Medulla oblongata (tissue), 1 donor: Measurements from ENCODE around the gene OBI1.
A peak's percentile ranks its signal among the peaks of the same experiment; 100 is the strongest.
"Not testable (repeated sequence)": the region's sequence is repeated elsewhere in the genome, so short reads cannot be mapped to it uniquely, and the experiment has no call there.

Experiments used
- DNase-seq: peaks from one replicate; pipeline ENCODE4 v3.0.0-alpha.2; 2015; ENCODE audit errors: extremely low spot score

OBI1 gene

GRCh38 chr13:78647109-78647678 lies 11.8 kb downstream of the OBI1 start:
- not testable (repeated sequence) for DNase-seq

DNA sequence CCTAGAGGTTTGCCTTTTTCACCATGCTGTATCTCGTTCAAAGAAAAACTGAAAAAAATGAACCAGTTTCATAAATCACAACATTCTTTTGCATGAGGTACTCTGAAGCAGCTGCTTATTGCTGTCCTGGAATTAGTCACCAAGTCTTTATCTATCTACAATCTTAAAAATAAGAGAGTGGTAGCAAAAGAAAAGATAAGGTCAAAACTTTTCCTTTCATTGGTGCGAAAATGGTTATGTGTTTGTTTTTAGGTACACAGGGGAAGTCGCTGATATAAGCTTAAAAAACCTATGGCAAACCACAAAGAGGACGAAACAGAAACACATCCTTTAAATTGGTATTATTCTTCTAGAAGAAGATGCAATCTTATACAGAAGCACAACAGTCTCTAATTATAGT lies 20.7 kb downstream of the OBI1 start:
- no peak for DNase-seq

DNA sequence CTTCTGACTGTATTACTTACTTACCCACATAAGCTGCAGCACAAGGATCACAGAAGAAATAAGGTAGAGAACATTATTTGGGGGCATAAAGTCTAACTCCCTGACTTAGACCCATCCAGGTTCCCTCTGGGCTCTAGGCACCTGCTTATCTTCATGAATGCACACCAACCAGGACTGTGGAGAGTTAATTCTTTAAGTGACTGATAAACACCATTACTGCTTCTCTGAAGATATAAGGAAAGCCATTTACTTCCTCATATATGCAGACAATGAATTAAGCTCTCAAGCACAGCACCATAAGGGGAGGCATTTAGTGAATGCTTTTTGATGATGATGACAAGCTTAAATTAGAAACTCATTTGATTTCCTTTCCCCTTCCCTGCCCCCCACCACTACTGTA lies 22.5 kb downstream of the OBI1 start:
- no peak for DNase-seq

DNA sequence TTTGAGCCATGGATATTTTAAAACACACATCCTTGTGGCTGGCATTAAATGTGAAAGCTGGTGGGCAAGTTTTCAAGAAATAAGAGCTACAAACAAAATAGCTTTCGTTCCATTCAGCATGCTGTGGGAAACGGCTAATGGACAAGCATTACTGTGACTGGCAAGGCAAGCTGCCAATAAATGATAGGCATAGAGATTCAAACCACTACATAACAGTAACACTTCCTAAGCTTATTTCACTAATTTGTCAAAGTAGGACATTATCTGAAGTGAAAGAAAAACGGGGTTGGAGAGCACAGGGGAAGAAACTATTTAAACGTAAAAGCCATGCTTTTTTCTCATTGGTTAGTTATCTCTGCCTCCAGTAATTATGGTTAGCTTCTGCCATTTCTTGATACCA lies 26.0 kb downstream of the OBI1 start:
- no peak for DNase-seq

- DNase-seq: no peak
Measured at GRCh38 chr13:78631077-78631476, 27.9 kb downstream of the OBI1 start.

DNA sequence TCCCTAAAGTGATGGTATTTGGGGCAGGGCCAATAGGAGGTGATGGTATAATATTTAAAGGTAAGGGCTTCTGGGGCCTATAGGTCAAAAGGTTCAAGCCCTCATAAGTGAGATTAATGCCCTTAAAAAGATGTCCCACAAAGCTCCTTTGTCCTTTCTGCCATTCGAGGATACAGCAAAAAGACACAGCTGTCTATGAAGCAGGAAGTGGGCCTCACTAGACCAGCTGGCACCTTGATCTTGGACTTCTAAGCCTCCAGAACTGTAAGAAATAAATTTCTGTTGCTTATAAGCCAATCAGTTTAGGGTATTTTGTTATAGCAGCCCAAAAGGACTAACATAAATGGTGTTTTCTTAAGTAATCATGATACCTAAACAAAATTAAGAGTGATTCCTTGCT lies 28.4 kb downstream of the OBI1 start:
- DNase-seq: no peak

DNA sequence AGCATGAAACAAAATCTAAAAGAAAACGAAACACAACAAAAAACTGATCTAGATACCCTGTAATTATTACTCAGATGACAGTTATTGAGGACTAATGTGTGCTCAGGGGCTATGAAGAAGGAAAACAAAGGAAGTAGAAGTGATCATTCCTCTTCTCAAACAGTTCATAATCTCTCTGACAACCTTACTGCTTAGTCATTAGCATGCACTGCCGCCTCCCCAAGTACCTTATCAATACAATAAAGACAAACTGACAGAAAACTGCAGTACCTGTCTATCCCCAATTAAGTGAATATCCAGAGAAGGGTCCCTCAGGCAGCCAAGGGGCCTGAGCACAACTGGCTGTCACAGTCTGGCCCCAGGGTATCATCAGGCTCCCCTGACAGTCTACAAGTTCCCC lies 33.6 kb downstream of the OBI1 start:
- no peak for DNase-seq

GRCh38 chr13:78623132-78623531 lies 35.8 kb downstream of the OBI1 start:
- no peak for DNase-seq

DNA sequence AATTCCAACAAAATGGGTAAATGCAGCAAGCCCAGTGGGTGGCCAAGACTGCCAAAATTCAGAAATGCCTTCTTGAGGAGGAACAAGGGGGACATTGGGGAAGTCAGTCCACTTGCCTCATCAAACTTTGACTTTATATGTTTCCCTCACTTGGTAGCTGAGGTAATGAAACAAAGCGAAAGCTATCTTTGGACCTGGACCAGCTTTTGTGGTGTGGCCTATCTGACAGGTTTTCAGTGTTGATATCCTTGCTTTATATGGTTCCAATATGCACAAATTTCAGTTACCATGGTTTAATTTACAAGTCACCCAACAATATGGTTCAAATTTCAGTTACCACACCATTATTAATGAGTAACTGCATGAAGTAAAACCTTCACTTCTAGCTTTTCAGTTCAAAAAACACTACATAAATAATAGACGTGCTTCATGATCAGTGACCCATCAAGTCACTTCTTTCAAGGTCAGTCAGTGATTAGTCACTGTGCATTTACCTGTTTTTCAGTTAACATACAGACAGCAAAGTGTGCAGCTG lies 38.0 kb downstream of the OBI1 start:
- no peak for DNase-seq

DNA sequence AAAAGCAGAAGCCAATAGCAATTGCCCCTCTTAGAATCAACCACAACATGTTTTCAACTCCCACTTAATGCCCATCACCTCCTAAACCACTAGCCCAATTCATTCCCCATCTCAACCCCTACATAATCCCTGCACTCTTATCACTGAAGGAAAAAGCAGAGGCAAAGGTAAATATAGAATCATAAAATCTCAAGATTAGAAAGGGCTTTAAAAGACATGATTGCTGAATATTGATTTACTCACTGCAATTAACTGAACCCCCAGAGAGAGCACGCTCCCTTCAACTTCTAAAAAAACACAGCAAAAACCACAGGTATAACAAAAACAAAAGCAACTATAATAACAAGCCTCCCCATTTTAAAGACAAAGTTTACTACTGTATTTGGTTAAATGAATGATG lies 40.5 kb downstream of the OBI1 start:
- no peak for DNase-seq

DNA sequence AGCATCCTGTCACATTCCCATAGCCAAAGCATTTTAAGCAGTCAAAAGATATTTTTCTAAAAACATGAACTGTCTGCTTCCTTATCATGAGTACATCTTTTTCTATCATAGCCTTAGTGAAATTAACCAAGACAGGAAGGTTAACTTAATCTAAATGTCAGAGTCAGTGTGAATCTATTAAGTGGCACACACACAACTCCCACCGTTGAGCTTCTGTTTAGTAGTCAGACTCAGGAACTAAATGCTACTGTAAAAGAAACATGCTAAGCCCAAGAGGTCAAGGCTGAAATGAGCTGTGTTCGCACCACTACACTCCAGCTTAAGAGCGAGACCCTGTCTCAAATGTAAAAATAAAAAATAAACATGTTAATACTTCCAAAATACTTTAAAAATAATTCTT lies 47.9 kb downstream of the OBI1 start:
- DNase-seq: no peak

DNA sequence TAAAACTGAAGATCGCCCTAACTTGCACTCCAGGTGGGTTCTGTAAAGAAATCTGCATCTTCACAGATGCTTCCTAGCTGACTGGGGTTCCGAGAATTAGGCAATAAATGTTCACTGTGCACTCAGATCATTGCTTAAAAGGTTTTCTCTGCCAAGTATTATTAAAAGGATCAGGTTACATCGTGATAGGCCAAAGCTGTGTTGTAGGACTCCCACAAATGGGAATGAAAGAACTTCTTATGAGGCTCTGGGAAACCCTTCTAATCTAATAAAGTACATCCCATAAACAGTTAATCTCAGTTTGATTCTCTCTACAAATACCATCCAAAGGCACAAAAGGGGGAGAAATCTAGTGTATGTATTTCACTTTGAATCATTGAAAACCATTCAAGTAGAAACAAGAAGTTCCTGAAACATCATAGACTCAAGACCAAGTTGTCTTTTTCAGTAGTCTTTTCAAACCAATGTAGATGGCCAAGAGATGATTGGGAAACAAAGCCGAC lies 48.5 kb downstream of the OBI1 start:
- DNase-seq: no peak

GRCh38 chr13:78609464-78610205 lies 49.3 kb downstream of the OBI1 start:
- no peak for DNase-seq

DNA sequence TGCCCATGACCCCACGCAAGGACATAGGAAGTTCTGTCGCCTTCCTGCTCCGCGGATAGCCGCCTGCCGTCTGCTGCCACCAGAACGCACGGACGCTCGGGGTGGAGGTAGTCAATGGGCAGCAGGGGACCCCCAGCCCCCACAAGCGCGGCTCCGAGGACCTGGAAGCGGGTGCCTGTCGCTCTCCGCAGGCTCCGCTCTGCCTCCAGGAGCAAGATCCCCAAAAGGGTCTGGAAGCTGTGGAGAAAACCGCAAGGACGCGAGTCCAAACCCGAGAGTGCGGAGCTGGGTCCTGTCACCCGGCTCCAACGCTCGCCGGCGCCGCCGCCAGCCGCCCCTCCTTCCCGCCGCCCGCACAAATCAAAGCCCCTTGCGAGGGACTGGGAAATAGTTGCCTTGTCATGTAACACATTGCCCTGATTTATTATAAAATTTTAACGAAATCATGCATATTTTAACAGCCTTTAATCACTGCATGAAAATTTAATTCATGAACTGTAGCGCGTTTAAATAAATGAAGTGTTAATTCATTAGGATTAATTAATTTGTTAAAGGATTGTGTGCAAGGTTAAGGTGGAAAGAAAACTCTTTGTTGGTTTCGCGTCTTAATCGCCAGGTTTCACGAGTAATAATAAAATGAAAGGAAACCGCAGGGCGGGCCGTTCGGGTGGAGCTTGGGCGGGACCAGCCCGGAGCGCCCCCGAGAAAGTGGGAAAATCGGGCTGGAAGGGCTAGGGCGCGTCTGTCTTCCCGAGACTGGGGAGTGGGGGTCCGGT lies 50.1 kb downstream of the OBI1 start:
- no peak for DNase-seq

DNA sequence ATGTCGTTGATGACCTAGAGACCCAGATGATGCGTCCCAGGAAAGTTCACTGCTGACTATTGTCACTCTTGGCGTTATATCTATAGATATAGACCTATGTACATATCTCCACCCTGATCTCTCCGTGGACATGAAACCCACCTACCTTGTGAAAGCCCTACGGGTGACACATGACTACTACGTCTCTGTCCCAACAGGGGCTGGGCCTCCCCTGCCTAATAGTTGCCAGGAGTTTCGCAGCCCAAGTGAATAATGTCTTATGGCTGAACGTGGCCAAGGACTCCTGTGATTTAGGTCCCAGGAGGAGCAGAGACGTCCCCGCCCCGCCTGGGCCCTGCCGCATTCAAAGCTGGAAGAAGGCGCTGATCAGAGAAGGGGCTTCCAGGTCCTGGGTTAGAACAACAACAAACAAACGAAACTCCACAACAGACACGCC lies 50.7 kb downstream of the OBI1 start:
- no peak for DNase-seq

GRCh38 chr13:78607409-78608251 lies 51.3 kb downstream of the OBI1 start:
- DNase-seq: no peak

GRCh38 chr13:78606471-78607408 lies 52.2 kb downstream of the OBI1 start:
- no peak for DNase-seq

DNA sequence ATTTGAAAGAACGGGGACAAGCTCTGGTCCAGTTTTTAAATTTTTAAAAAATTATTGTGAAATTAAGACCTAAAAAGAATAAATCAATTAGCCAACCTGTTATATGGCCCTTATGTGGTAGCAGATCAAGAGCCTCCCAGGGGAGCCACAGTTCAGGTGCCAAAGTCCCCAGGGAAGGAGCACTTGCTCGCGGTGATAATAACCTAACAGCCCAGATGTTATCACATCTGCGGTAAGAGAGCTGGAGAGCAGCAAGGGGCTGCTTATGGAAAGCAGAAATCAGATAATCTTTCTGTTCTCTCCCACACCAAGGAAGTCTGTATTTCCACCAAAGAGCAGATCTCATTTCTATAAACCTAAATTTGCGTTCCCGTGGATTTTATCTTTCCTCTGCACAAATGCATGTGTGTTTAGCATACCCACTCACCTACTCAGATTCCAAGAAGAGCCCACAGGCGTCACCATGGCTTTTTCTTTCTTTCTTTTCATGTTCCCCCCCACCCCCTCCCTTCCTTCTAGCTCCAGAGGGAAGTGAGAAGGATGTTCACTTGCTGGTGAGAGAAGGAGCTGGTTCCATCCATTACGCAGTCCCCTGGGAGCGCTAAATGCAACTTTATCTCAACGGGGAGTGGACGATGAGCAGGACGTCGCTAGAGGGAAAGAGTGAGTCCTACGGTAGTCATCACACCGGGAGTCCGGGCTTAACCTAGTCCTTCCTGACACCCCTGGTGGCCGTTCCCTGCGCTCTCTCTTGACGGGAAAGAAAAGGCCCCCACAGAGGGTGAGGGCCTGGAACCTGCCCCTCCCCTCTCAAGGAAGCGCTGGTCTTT lies 54.0 kb downstream of the OBI1 start:
- no peak for DNase-seq

DNA sequence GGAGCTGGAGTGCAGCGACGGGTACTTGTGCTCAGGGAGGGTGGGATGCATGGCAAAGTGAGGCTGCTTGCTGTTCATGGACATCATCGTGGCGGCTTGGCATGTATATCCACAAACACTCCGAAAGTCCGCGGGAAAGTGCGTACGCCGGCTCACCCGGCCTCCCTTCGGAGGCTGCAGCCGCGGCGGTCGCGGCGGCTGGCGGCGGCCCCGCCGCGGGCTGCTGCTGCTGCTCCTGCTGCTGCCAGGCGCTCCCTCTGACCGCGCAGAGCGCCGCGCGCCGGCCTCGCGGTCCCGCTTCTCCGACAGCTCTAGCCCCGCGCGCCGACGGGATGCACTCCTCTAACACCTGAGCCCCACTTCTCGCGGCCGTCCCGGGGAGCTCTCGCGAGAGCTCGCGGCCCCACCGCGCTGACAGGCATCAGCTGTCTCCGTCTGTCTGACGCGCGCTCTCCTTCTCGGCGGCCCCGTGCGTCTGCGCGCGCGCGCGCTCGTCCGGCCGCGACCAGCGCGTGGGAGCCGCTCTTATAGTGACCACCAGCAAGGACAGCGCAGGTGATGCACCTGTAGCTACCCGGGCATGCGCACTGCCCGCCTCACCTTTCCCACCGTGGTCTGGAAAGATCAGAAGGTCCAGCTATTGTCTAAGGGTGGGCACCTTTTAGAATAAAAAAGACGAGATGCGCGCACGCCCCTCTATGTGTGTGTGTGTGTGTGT lies 55.6 kb downstream of the OBI1 start, which contains the start of gene POU4F1:
Gene POU4F1, minus strand, starts transcription at position 313 of the 718 bp plus-strand sequence. Its CDS starts 226 bp downstream, at position 87.
- peak; percentile 20 for DNase-seq
